Sigmoid colon (tissue), 7 donors: ENCODE results near the gene TBL1XR1. TPM values are rescaled to one million over a fixed set of nuclear protein-coding genes. Genes with fewer than 3 reads are reported as not detected.

ENCODE experiments used
- DNase-seq: peaks from one replicate; pipeline ENCODE4 v3.0.0-alpha.2; 2019
- H3K27ac ChIP-seq, 4 donors: fragments of 200-600 bp; sonication (generic); one replicate each; pipeline ENCODE4 v1.5.1; 2016 to 2019; ENCODE audit warnings: mild to moderate bottlenecking in 1 of 4
- H3K27me3 ChIP-seq, 3 donors: fragments of 200-600 bp; sonication (generic); one replicate each; pipeline ENCODE4 v1.5.1; 2019; ENCODE audit warnings: mild to moderate bottlenecking in 1 of 3
- H3K36me3 ChIP-seq, 4 donors: fragments of 200-600 bp; sonication (generic); one replicate each; pipeline ENCODE4 v1.5.1; 2016 to 2019
- H3K4me1 ChIP-seq, 4 donors: fragments of 200-600 bp; sonication (generic); one replicate each; pipeline ENCODE4 v1.5.1; 2017 to 2019
- H3K4me3 ChIP-seq, 4 donors: fragments of 200-600 bp; sonication (generic); one replicate each; pipeline ENCODE4 v1.5.1; 2017 to 2019; ENCODE audit warnings: mild to moderate bottlenecking in 2 of 4, moderate library complexity in 1 of 4
- H3K9me3 ChIP-seq, 4 donors: fragments of 200-600 bp in 3 of 4; sonication (generic) in 3 of 4; one replicate each; pipeline versions ENCODE4 v1.5.1 to v1.6.1; 2013 to 2019
- EP300 ChIP-seq, 4 donors: sonication (generic); formaldehyde crosslinking; IDR thresholded peaks; one replicate each; pipeline ENCODE4 v1.6.1; 2017; ENCODE audit warnings: antibody characterized with exemption in 4 of 4
- POLR2A ChIP-seq, 2 donors: fragments of 450-650 bp; IDR thresholded peaks; one replicate each; pipeline ENCODE4 v1.6.1; 2016; ENCODE audit warnings: antibody characterized with exemption in 2 of 2, mild to moderate bottlenecking in 2 of 2, moderate library complexity in 2 of 2
- POLR2AphosphoS5 ChIP-seq, 4 donors: sonication (generic); formaldehyde crosslinking; IDR thresholded peaks; one replicate each; pipeline ENCODE4 v1.6.1; 2017; ENCODE audit warnings: antibody characterized with exemption in 4 of 4
- WGBS, 2 donors: extraction: QIAGEN DNeasy Blood & Tissue Kit; methylation state at CpG; one replicate each; pipeline ENCODE4 v1.1.7; 2013; 5-methylcytosine and 5-hydroxymethylcytosine counted together
- intact Hi-C: fragments of 100-400 bp; cut with DNase I; formaldehyde crosslinking; loops from one replicate; pipeline ENCODE4 v1.15.1; 2023
- polyA plus RNA-seq, 3 donors: library from polyadenylated mRNA; stranded (reverse); fragments of 200-250 nt; gene quantifications; one replicate each; pipeline ENCODE4 v1.2.3, GENCODE V29; 2013
- total RNA-seq, 4 donors: library from RNA; depleted of rRNA; stranded (reverse); fragments of >200 nt; gene quantifications; one replicate each; pipeline ENCODE4 v1.1.0, GENCODE V29; 2016
- TF ChIP-seq, protein P1 (sequence below), 4 experiments: fragments of 450-650 bp in 3 of 4; fragments of 200-600 bp in 1 of 4; IDR thresholded peaks; one replicate each; pipeline ENCODE4 v1.5.1; 2016 to 2019; ENCODE audit warnings: antibody characterized with exemption in 4 of 4, mild to moderate bottlenecking in 3 of 4, moderate library complexity in 2 of 4
- donor health status: healthy with polysubstance abuse.
- donor health status: Bipolar disorder and iron deficiency.
- donor health status: healthy.

Gene TBL1XR1
- total and polyA plus RNA-seq, 7 donors: 20.4 to 131 (median 88.9) TPM

DNA sequence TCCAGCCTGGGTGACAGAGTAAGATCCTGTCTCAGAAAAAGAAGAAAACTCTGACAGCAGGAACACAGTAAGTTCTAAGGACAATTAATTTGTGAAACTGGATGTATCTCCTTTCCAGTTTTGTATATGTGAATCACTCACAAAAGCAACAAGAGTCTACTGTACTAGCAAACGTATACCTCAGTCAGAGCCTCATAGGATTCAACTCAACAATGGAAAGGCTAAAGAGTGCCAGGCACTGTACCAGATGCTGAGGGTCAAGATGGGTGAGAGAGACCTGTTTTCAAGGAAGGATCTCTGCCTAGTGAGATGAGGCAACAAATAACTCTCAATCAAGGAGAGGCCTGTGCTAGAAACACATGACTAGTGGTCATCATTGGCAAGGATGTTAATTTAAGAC, 14.9 kb downstream of the TBL1XR1 start:
- DNase-seq: no peak
- Histone ChIP-seq H3K4me1 (peaks cover 0 to 70% (median 52%) of the 10 kb centered on the region in 4 donors), H3K4me3 (no peak overlapping the region), H3K36me3 (no peaks in the 10 kb centered on the region), H3K9me3 (no peaks in the 10 kb centered on the region), H3K27ac (no peak overlapping the region), H3K27me3 (no peaks in the 10 kb centered on the region)
- intact Hi-C loops: loop anchor here (5.0 kb wide), 1 partner anchor 40 kb away; no protein-coding TSS in a partner anchor
- no peak for TF ChIP-seq EP300 (IDR thresholded peaks at IDR 0.05)
- TF ChIP-seq, protein P1, sequence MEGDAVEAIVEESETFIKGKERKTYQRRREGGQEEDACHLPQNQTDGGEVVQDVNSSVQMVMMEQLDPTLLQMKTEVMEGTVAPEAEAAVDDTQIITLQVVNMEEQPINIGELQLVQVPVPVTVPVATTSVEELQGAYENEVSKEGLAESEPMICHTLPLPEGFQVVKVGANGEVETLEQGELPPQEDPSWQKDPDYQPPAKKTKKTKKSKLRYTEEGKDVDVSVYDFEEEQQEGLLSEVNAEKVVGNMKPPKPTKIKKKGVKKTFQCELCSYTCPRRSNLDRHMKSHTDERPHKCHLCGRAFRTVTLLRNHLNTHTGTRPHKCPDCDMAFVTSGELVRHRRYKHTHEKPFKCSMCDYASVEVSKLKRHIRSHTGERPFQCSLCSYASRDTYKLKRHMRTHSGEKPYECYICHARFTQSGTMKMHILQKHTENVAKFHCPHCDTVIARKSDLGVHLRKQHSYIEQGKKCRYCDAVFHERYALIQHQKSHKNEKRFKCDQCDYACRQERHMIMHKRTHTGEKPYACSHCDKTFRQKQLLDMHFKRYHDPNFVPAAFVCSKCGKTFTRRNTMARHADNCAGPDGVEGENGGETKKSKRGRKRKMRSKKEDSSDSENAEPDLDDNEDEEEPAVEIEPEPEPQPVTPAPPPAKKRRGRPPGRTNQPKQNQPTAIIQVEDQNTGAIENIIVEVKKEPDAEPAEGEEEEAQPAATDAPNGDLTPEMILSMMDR (IDR thresholded peaks at IDR 0.05): no peak
- 83 to 84% methylated on average over 1 of the region's 1 CpG for WGBS, 2 donors

DNA sequence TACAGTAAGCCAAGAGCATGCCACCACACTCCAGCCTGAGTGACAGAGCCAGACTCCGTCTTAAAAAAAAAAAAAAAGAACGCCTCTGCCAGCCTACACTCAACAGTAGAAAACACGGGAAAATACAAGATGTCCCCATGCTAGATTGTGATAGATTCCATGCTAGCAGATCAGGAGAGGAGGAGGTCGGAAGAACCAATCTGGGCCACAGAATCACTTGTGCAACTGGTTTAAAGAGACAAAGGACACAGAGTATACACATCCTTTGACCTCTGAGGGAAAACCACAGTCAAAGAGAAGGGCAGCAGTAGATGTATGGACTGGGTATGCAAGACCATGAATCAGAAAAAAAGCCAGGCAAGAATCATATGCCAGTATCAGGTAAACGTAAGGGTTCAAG, 15.9 kb downstream of the TBL1XR1 start:
- Histone ChIP-seq H3K27me3 (no peaks in the 10 kb centered on the region), H3K4me1 (peaks cover 0 to 63% (median 50%) of the 10 kb centered on the region in 4 donors), H3K27ac (no peak overlapping the region), H3K9me3 (no peaks in the 10 kb centered on the region), H3K36me3 (no peaks in the 10 kb centered on the region), H3K4me3 (no peak overlapping the region)
- 88 to 91% methylated on average over 5 of the region's 5 CpGs for WGBS, 2 donors
- intact Hi-C loops: loop anchor here (5.0 kb wide), 1 partner anchor 39 kb away; no protein-coding TSS in a partner anchor
- TF ChIP-seq, protein P1 (IDR thresholded peaks at IDR 0.05): no peak
- no peak for TF ChIP-seq POLR2AphosphoS5 (IDR thresholded peaks at IDR 0.05)
- no peak for TF ChIP-seq EP300 (IDR thresholded peaks at IDR 0.05)
- no peak for TF ChIP-seq POLR2A (IDR thresholded peaks at IDR 0.05)
- DNase-seq: no peak

DNA sequence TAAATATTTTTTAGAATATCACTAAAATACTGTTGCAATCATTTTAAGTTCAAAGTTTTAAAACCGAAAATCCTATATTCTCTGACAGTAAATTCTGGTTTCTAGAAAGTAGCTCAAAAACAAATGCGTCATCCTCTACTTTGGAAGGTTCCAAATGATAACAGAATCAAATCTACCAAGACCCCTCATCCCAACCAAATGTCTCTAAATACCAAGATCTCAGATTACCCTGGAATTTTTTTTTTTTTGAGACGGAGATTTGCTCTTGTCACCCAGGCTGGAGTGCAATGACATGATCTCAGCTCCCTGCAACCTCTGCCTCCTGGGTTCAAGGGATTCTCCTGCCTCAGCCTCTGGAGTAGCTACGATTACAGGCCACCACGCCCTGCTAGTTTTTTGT, 16.8 kb downstream of the TBL1XR1 start:
- no peak for DNase-seq
- no peak overlapping the region for H3K4me3 ChIP-seq
- intact Hi-C loops: loop anchor here (5.0 kb wide), 1 partner anchor 38 kb away; no protein-coding TSS in a partner anchor
- H3K4me1 ChIP-seq: peaks cover 0 to 54% (median 41%) of the 10 kb centered on the region in 4 donors
- no peaks in the 10 kb centered on the region for H3K36me3 ChIP-seq
- no peak overlapping the region for H3K27ac ChIP-seq
- WGBS, 2 donors: 92 to 93% methylated on average over 5 of the region's 5 CpGs
- no peaks in the 10 kb centered on the region for H3K27me3 ChIP-seq
- TF ChIP-seq EP300 (IDR thresholded peaks at IDR 0.05) (no peak), POLR2A (IDR thresholded peaks at IDR 0.05) (no peak)
- TF ChIP-seq, protein P1 (IDR thresholded peaks at IDR 0.05): no peak
- no peaks in the 10 kb centered on the region for H3K9me3 ChIP-seq

DNA sequence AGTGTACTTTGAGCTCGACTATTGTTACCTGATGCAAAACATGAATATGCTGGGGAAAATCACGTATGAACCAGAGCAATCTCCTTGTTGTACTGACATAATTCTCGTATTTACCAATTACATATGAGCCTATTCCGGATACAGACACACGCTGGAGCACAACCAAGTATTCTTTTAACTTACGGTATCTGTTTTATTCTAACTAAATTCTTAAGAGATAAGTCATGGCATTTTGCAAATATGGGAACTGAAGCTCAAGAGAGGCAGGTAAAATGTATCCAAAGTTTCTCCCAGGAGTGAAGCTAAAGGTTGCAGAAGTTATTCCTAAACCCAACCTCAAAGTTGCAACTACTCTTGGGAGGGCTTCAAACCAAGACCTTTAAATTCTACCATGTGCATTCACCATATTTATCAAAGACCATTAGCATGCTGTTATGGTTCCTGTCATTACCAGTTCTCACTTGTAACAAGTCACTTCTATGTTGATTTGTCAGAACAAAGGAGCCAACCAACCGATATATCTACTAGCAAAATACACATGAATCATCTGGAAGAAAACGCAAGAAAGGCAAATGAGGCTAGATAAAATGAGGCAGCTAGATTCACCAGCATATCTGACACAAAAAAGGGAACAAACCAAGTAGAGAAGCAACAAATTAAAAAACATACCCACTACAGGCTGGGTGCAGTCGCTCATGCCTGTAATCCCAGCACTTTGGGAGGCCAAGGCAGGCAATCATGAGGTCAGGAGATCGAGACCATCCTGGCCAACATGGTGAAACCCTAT, 17.8 kb downstream of the TBL1XR1 start:
- WGBS, 2 donors: 64 to 76% methylated on average over 10 of the region's 10 CpGs
- Histone ChIP-seq H3K36me3 (no peaks in the 10 kb centered on the region), H3K27ac (no peak overlapping the region), H3K27me3 (no peaks in the 10 kb centered on the region), H3K4me3 (no peak overlapping the region), H3K4me1 (peaks cover 0 to 53% (median 37%) of the 10 kb centered on the region in 4 donors), H3K9me3 (no peaks in the 10 kb centered on the region)
- TF ChIP-seq POLR2A (IDR thresholded peaks at IDR 0.05): no peak
- TF ChIP-seq POLR2AphosphoS5 (IDR thresholded peaks at IDR 0.05): no peak
- TF ChIP-seq, protein P1 (IDR thresholded peaks at IDR 0.05): no peak
- no peak for TF ChIP-seq EP300 (IDR thresholded peaks at IDR 0.05)
- intact Hi-C loops: loop anchor here (5.0 kb wide), 1 partner anchor 37 kb away; no protein-coding TSS in a partner anchor
- no peak for DNase-seq
